Ectodermal cell (in vitro differentiated cells): ENCODE data around the gene SYNPO2L.
"Not testable (repeated sequence)": the region's sequence is repeated elsewhere in the genome, so short reads cannot be mapped to it uniquely, and the experiment has no call there.

ENCODE experiments used
- H3K27ac ChIP-seq: 2 replicates; pipeline ENCODE4 v1.7.0; 2013; ENCODE audit warnings: mild to moderate bottlenecking, low read depth, low read length; ENCODE audit not compliant: insufficient read depth, poor library complexity, severe bottlenecking
- H3K27me3 ChIP-seq: 2 replicates; pipeline ENCODE4 v1.7.0; 2013; ENCODE audit warnings: mild to moderate bottlenecking, low read length; ENCODE audit not compliant: insufficient read depth, control insufficient read depth, poor library complexity, severe bottlenecking
- H3K36me3 ChIP-seq: one replicate; pipeline ENCODE4 v1.7.0; 2013; ENCODE audit warnings: low read length; ENCODE audit not compliant: control insufficient read depth, insufficient read depth
- H3K4me1 ChIP-seq: one replicate; pipeline ENCODE4 v1.7.0; 2013; ENCODE audit warnings: low read length; ENCODE audit not compliant: control insufficient read depth, insufficient read depth
- H3K4me3 ChIP-seq: 2 replicates; pipeline ENCODE4 v1.7.0; 2013; ENCODE audit warnings: low read depth, low read length, control low read depth; ENCODE audit not compliant: insufficient read depth
- H3K9me3 ChIP-seq: 2 replicates; pipeline ENCODE4 v1.7.0; 2013; ENCODE audit warnings: mild to moderate bottlenecking, low read length, moderate library complexity; ENCODE audit not compliant: control insufficient read depth
- WGBS, 2 experiments: methylation state at CpG; one replicate each; pipeline ENCODE4 v1.1.7; 2013; ENCODE audit warnings: missing lambda C conversion rate in 2 of 2; 5-methylcytosine and 5-hydroxymethylcytosine counted together

SYNPO2L gene

DNA sequence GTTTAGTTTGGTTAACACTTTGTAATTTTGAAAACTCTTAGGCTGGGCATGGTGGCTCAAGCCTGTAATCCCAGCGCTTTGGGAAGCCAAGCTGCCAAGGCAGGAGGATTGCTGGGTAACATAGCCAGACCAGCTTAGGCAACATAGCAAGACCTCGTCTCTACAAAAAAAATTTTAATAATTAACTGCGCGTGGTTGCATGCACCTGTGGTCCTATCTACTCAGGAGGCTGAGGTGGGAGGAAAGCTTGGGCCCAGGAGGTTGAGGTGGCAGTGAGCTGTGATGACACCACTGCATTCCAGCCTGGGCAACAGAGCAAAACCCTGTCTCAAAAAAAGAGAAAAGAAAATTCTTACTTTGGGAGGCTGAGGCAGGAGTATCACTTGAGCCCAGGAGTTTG is 32.8 kb downstream of the SYNPO2L start:
- H3K9me3 ChIP-seq = no peaks in the 10 kb centered on the region
- WGBS, 2 experiments = 87 to 97% methylated on average over 4 of the region's 4 CpGs
- H3K27me3 ChIP-seq = no peaks in the 10 kb centered on the region
- no peak overlapping the region for H3K27ac ChIP-seq
- no peak overlapping the region for H3K4me3 ChIP-seq
- no peaks in the 10 kb centered on the region for H3K36me3 ChIP-seq
- H3K4me1 ChIP-seq = no peaks in the 10 kb centered on the region

DNA sequence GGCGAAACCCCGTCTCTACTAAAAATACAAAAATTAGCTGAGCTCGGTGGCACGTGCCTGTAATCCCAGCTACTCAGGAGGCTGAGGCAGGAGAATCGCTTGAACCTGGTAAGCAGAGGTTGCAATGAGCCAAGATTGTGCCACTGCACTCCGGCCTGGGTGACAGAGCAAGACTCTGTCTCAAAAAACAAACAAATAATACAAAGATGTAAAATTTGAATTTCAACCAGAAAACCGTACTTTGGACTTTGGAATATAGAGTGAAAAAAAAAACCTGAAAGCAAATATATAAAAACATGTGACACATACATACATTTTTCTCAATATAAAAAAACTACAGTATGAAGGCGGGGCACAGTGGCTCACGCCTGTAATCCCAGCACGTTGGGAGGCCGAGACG is 34.9 kb downstream of the SYNPO2L start:
- not testable (repeated sequence) for H3K36me3 ChIP-seq, H3K4me1 ChIP-seq, H3K4me3 ChIP-seq, H3K9me3 ChIP-seq, H3K27me3 ChIP-seq, H3K27ac ChIP-seq
- WGBS, 2 experiments = 92 to 96% methylated on average over 11 of the region's 12 CpGs

DNA sequence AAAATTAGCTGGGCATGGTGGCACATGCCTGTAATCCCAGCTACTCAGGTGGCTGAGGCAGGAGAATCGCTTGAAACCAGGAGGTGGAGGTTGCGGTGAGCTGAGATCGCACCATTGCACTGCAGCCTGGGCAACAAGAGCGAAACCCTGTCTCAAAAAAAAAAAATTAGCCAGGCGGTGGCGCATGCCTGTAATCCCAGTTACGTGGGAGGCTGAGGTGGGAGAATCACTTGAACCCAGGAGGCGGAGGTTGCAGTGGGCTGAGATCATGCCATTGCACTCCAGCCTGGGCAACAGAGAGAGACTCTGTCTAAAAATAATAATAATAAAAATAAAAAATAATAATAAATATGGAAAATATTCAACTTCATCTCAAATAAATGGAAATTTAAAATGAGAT is 38.7 kb downstream of the SYNPO2L start:
- H3K36me3 ChIP-seq = not testable (repeated sequence)
- 94 to 96% methylated on average over 8 of the region's 8 CpGs for WGBS, 2 experiments

DNA sequence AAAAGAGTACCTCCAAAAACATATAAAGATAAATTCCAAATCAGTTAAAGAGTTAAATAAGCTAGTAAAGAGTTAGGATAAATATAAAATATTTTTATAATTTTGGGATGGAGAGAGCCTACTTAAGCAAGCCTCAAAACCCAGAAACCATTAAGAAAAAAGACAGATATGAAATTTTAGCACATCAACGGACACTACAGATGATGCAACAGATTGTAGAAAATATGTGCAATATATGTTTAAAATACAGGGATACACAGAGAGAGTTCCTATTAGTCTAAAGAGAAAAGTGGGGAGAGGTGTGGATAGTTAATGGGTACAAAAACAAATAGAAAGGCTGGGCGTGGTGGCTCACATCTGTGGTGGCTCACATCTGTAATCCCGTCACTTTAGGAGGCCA is 41.1 kb downstream of the SYNPO2L start:
- Histone ChIP-seq H3K4me1 (no peaks in the 10 kb centered on the region), H3K4me3 (no peak overlapping the region), H3K36me3 (no peaks in the 10 kb centered on the region), H3K9me3 (no peaks in the 10 kb centered on the region), H3K27me3 (no peaks in the 10 kb centered on the region), H3K27ac (no peak overlapping the region)
- 93 to 98% methylated on average over 3 of the region's 3 CpGs for WGBS, 2 experiments

More for the DNA sequence above, 38.7 kb downstream of the SYNPO2L start:
- H3K4me1 ChIP-seq, H3K9me3 ChIP-seq, H3K27ac ChIP-seq, H3K4me3 ChIP-seq, H3K27me3 ChIP-seq: not testable (repeated sequence)

DNA sequence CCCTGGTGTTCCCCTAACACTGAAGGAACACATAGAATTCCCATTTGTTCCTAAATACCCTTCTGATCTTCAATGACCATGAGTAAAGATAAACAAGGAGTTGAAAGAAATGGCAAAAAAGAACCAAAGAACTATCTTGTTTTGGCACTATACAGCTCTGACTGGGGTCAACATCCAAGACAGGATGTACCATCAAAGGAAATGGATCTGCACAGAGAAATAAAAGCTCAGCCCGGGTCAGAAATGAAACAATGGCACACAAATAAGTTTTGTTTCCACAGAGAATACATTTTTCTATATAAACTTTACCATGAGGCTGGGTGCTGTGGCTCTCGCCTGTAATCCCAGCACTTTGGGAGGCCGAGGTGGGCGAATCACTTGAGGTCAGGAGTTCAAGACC is 46.7 kb downstream of the SYNPO2L start:
- Histone ChIP-seq H3K4me3 (no peak overlapping the region), H3K27me3 (no peaks in the 10 kb centered on the region), H3K4me1 (no peaks in the 10 kb centered on the region), H3K36me3 (no peaks in the 10 kb centered on the region), H3K27ac (no peak overlapping the region), H3K9me3 (no peaks in the 10 kb centered on the region)
- 91 to 93% methylated on average over 4 of the region's 4 CpGs for WGBS, 2 experiments

DNA sequence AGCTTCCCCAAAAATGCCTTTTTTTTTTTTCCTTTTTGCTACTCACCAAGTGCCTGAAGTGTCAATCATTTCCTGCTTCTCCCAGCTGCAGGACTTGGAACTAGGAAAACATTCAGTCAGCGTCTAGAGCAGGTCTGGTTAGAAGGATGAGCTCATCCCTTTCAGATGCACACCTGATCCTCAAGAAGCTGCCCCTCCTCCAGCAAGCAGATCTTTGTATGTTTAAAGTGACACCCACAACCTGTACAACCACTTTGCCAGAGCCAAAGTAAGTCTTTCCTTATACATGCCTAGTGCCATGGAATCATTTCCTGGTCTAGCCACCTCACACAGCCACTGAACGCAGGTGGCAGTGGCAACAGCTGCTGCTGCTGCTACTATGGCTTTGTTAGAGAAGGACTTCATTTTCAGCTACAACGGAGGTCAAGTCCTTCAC is 54.3 kb downstream of the SYNPO2L start:
- 54 to 55% methylated on average over 3 of the region's 3 CpGs for WGBS, 2 experiments
- no peaks in the 10 kb centered on the region for H3K36me3 ChIP-seq
- H3K27ac ChIP-seq = no peak overlapping the region

DNA sequence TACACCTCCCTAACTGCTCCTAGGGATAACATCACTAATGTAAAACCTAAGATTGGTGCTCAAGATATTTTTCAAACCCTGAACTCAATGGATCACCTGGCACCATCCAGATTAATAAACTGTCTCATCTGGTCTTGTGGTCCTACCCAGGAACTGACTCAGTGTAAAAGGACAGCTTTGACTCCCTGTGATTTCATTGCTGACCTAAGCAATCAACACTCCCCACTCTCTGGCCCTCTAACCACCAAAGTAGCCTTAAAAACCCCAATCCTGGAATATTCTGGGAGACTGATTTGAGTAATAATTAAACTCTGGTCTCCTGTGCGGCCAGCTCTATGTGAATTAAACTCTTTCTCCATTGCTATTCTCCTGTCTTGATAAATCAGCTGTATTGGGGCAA is 58.5 kb downstream of the SYNPO2L start:
- Histone ChIP-seq H3K27ac (no peak overlapping the region), H3K36me3 (no peaks in the 10 kb centered on the region), H3K27me3 (no peaks in the 10 kb centered on the region), H3K9me3 (no peaks in the 10 kb centered on the region), H3K4me1 (peaks cover under 1% of the 10 kb centered on the region), H3K4me3 (no peak overlapping the region)
- 92 to 94% methylated on average over 1 of the region's 1 CpG for WGBS, 2 experiments

More for the DNA sequence above, 54.3 kb downstream of the SYNPO2L start:
- Histone ChIP-seq H3K4me3 (no peak overlapping the region), H3K27me3 (no peaks in the 10 kb centered on the region), H3K9me3 (no peaks in the 10 kb centered on the region), H3K4me1 (no peaks in the 10 kb centered on the region)
